ENCODE results near the gene CKS1B.

Gene CKS1B

DNA sequence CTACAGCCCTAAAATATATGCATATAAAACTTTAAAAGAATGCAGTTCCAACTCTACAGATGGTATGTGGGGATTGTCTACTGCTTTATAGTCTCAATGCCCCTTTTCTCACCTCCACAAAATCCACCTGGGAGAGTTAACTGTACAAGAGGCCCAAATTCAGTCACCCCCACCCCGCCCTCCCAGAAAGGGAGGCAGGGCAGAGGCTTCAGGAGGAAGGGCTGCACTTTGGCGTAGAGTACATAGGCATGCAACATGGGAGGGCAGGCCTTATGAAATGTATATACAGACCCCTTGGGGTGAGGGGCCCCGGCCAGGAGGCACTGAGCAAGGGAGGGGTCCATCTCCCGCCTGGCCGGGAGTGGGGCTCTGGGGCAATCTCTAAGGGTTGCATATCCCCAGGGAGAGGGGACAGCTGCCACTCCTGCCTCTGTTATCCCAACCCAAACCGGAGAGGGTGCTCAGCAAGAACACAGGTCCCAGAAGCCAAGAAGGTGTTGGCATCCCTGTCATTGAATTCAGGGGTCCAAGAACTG, 11.6 kb upstream of the CKS1B start:
- no peak for TF ChIP-seq ISL1 (CRISPR knock-in tag; IDR thresholded peaks at IDR 0.05)
- no peak for TF ChIP-seq TCF4 (CRISPR knock-in tag; IDR thresholded peaks at IDR 0.05; ENCODE audit: borderline replicate concordance)
- no peak for TF ChIP-seq ESRRG (CRISPR knock-in tag; IDR thresholded peaks at IDR 0.05)
- no peak for TF ChIP-seq ZC3H10 (CRISPR knock-in tag; IDR thresholded peaks at IDR 0.05)
- TF ChIP-seq ZFP30 (CRISPR knock-in tag; IDR thresholded peaks at IDR 0.05) = no peak
- TF ChIP-seq BACH2 (CRISPR knock-in tag; IDR thresholded peaks at IDR 0.05; ENCODE audit: borderline replicate concordance) = no peak
- TF ChIP-seq, protein P1, sequence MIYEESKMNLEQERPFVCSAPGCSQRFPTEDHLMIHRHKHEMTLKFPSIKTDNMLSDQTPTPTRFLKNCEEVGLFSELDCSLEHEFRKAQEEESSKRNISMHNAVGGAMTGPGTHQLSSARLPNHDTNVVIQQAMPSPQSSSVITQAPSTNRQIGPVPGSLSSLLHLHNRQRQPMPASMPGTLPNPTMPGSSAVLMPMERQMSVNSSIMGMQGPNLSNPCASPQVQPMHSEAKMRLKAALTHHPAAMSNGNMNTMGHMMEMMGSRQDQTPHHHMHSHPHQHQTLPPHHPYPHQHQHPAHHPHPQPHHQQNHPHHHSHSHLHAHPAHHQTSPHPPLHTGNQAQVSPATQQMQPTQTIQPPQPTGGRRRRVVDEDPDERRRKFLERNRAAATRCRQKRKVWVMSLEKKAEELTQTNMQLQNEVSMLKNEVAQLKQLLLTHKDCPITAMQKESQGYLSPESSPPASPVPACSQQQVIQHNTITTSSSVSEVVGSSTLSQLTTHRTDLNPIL (CRISPR knock-in tag; IDR thresholded peaks at IDR 0.05; ENCODE audit: low read depth) = no peak
- ATAC-seq = no peak

- ATAC-seq = no peak
- TF ChIP-seq OSR1 (CRISPR knock-in tag; IDR thresholded peaks at IDR 0.05) = no peak
- TF ChIP-seq ZNF565 (CRISPR knock-in tag; conservative IDR thresholded peaks at IDR 0.05; ENCODE audit: low read depth) = no peak
Measured at GRCh38 chr1:154963643-154964042, 10.8 kb upstream of the CKS1B start.

DNA sequence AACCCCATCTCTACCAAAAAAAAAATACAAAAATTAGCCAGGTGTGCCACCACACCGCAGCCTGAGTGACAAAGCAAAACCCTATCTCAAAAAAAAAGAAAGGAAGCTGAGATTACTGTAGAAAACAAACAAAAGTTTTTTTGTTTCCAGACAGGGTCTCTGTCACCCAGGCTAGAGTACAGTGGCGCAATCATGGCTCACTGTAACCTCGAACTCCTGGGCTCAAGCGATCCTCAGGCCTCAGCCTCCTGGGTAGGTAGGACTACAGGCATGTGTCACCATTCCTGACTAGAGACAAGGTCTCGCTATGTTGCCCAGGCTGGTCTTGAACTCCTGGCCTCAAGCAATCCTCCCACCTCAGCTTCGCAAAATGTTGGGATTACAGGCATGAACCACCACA, 10.1 kb upstream of the CKS1B start:
- TF ChIP-seq ZFP3 (CRISPR knock-in tag; IDR thresholded peaks at IDR 0.05) = no peak
- TF ChIP-seq ZC3H10 (CRISPR knock-in tag; IDR thresholded peaks at IDR 0.05) = no peak
- TF ChIP-seq TOX (CRISPR knock-in tag; IDR thresholded peaks at IDR 0.05; ENCODE audit: borderline replicate concordance) = no peak
- TF ChIP-seq BACH2 (CRISPR knock-in tag; IDR thresholded peaks at IDR 0.05; ENCODE audit: borderline replicate concordance) = no peak
- TF ChIP-seq ZFP30 (CRISPR knock-in tag; IDR thresholded peaks at IDR 0.05) = no peak
- TF ChIP-seq OSR1 (CRISPR knock-in tag; IDR thresholded peaks at IDR 0.05) = no peak
- no peak for TF ChIP-seq CSDC2 (CRISPR knock-in tag; IDR thresholded peaks at IDR 0.05)
- TF ChIP-seq GLIS3 (CRISPR knock-in tag; IDR thresholded peaks at IDR 0.05) = no peak
- TF ChIP-seq, protein P2, sequence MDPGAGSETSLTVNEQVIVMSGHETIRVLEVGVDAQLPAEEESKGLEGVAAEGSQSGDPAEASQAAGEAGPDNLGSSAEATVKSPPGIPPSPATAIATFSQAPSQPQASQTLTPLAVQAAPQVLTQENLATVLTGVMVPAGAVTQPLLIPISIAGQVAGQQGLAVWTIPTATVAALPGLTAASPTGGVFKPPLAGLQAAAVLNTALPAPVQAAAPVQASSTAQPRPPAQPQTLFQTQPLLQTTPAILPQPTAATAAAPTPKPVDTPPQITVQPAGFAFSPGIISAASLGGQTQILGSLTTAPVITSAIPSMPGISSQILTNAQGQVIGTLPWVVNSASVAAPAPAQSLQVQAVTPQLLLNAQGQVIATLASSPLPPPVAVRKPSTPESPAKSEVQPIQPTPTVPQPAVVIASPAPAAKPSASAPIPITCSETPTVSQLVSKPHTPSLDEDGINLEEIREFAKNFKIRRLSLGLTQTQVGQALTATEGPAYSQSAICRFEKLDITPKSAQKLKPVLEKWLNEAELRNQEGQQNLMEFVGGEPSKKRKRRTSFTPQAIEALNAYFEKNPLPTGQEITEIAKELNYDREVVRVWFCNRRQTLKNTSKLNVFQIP (CRISPR knock-in tag; IDR thresholded peaks at IDR 0.05; ENCODE audit: borderline replicate concordance, low read depth) = no peak
- TF ChIP-seq ZNF70 (CRISPR knock-in tag; IDR thresholded peaks at IDR 0.05) = no peak

GRCh38 chr1:154966111-154966510, 8.4 kb upstream of the CKS1B start:
- ATAC-seq = no peak
- TF ChIP-seq OSR1 (CRISPR knock-in tag; IDR thresholded peaks at IDR 0.05) (no peak), ZNF565 (CRISPR knock-in tag; conservative IDR thresholded peaks at IDR 0.05; ENCODE audit: low read depth) (no peak), ESRRG (CRISPR knock-in tag; IDR thresholded peaks at IDR 0.05) (no peak), ZNF70 (CRISPR knock-in tag; IDR thresholded peaks at IDR 0.05) (no peak), RARB (CRISPR knock-in tag; IDR thresholded peaks at IDR 0.05) (no peak), ISL1 (CRISPR knock-in tag; IDR thresholded peaks at IDR 0.05) (no peak), SNAI2 (CRISPR knock-in tag; IDR thresholded peaks at IDR 0.05) (no peak), TCF4 (CRISPR knock-in tag; IDR thresholded peaks at IDR 0.05; ENCODE audit: borderline replicate concordance) (no peak), TOX (CRISPR knock-in tag; IDR thresholded peaks at IDR 0.05; ENCODE audit: borderline replicate concordance) (no peak), ZFP30 (CRISPR knock-in tag; IDR thresholded peaks at IDR 0.05) (no peak), ZNF8 (CRISPR knock-in tag; IDR thresholded peaks at IDR 0.05) (no peak), ARNTL (CRISPR knock-in tag; IDR thresholded peaks at IDR 0.05; ENCODE audit: borderline replicate concordance, low read depth) (no peak), ZC3H10 (CRISPR knock-in tag; IDR thresholded peaks at IDR 0.05) (no peak), ZFP3 (CRISPR knock-in tag; IDR thresholded peaks at IDR 0.05) (no peak)
- TF ChIP-seq, protein P1 (CRISPR knock-in tag; IDR thresholded peaks at IDR 0.05; ENCODE audit: low read depth) = no peak
- TF ChIP-seq, protein P2 (CRISPR knock-in tag; IDR thresholded peaks at IDR 0.05; ENCODE audit: borderline replicate concordance, low read depth) = no peak

More for the DNA sequence above, 10.1 kb upstream of the CKS1B start:
- no peak for ATAC-seq

DNA sequence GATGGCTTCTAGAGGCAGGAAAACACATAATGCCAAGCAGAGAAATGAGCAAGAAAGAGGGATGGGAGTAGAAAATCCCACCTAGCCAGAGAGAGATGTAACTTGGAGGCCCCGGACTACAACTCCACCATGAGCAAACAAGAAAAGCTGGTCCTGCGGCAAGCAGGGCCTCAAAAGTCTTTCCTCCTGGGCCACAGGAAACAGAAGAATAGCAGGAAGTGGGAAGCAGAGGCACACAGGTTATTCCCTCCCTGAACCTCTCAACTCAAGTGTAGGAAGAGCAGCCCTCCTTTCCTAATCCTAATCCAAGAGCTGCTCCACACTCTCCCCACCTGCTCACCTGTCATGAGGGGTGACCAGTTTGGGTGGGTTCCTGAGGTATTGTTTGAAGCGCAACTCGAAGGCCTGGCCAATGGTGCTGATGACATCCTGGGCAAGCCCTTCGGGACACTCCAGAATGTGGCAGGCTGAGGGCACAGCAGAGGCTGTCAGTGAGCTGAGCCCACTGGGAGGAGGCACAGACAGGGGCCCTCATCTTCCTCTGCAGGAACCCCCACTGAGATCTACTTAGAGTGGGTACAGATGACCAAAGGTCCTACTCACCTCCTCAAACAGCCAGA, 7.0 kb upstream of the CKS1B start:
- ATAC-seq = no peak
- TF ChIP-seq PPARA (CRISPR knock-in tag; IDR thresholded peaks at IDR 0.05; ENCODE audit: borderline replicate concordance) = no peak
- no peak for TF ChIP-seq TCF4 (CRISPR knock-in tag; IDR thresholded peaks at IDR 0.05; ENCODE audit: borderline replicate concordance)
- TF ChIP-seq TSHZ2 (CRISPR knock-in tag; IDR thresholded peaks at IDR 0.05) = no peak
- no peak for TF ChIP-seq PATZ1 (CRISPR knock-in tag; IDR thresholded peaks at IDR 0.05; ENCODE audit: borderline replicate concordance)
- TF ChIP-seq ZC3H10 (CRISPR knock-in tag; IDR thresholded peaks at IDR 0.05) = no peak
- TF ChIP-seq OSR1 (CRISPR knock-in tag; IDR thresholded peaks at IDR 0.05) = no peak
- no peak for TF ChIP-seq ZNF70 (CRISPR knock-in tag; IDR thresholded peaks at IDR 0.05)
- TF ChIP-seq ZNF565 (CRISPR knock-in tag; conservative IDR thresholded peaks at IDR 0.05; ENCODE audit: low read depth) = no peak
- no peak for TF ChIP-seq ARNTL (CRISPR knock-in tag; IDR thresholded peaks at IDR 0.05; ENCODE audit: borderline replicate concordance, low read depth)
